ENCODE data around the gene ICAM2.
"Not testable (repeated sequence)": the region's sequence is repeated elsewhere in the genome, so short reads cannot be mapped to it uniquely, and the experiment has no call there.

ICAM2 gene

DNA sequence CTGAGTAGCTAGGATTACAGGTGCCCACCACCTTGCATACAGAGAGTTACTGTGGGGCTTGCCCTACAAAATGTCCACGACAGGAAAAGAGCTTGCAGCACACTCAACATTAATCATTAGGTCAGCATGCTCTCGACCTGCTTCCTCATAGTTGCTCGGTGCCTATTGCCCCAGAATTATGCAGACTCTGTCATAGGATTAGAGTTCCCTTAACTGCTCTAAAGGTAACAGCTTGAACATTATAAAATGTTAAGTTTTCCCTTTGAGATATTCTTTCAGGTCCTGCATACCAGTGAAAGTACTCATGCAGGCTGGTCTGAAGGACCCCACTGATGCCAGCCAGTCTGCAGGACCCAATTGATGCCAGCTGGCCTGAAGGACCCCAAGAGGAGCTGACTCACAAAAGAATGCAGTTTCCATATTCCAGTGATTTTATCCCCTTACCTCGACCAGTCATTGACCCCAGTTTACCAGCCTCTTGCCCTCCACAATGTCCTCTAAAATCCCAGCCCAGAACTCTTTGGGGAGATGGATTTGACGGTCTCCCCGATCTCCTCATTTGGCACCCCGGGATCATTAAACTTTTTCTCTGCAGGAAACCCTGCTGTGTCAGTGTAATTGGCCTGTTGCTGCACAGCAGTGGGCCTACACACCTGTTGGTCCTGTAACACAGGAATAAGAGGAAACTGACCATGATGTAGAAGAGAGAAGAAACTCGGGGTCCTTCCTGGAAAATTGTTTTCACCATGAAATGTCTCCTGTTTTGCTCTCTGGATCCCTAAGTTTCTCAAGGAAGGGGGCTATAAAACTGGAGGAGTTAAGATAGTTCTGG is 10.6 kb downstream of the ICAM2 start:
- DNase-seq (ENCODE audit: low read depth in 2 of 2), result no peak

DNA sequence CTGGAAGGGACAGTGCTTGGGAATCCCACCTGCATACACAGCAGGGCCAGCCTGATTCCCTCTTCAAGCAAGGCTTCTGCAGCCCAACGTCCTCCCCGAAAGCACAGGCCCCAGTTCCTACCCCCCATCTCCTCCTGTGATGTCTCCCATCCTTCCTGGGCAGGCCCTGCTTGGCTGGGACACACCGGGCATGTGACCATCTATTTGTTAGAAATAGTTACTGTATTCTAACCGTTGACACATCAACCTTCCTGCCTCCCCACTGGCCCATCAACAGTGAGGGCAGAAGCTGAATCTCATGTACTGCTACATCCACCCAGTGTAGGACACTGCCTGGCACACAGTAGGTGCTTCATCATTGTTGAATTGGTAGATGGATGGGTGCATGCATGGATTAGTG is 11.6 kb downstream of the ICAM2 start:
- no peak for DNase-seq (ENCODE audit: low read depth in 2 of 2)

DNA sequence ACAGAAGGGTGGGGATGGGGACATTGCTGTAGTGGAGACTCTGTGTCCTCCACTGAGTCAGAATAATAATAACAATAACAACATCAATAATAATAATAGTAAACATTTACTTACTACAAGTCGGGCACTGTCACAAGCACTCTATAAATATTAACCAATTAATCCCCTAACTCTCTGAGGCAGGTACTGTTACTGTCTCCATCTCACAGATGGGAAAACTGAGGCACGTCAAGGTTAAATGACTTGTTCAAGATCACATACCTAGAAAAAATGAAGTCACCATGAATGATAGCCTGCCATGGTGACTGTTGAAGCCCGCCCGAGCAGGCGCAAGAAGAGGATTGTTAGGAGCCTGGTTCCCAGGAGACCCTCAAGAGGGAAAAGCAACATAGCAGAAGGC is 12.1 kb downstream of the ICAM2 start:
- no peak for DNase-seq (ENCODE audit: low read depth in 2 of 2)

DNA sequence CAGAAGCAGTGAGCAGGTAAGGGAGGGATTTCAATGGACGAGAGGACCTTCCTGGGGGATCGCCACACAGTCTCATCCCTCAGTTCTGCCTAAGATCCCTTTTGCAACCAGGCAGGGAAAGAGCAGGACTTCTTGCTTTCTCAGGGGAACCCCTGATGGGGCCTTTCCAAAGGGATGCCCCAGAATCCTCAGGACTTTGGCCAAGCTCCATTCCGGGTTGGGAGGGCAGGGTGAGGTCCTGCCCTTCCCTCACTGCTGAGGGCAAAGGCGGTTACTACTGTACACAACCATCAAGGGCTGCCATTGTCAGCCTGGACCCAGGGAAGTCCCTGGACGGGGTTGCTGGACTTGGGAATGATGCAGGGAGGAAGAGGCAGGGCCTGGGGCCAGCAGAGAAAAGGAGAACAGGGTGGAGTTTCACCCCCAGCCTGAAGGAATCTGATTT is 12.6 kb downstream of the ICAM2 start:
- DNase-seq (ENCODE audit: low read depth in 2 of 2), result no peak

DNA sequence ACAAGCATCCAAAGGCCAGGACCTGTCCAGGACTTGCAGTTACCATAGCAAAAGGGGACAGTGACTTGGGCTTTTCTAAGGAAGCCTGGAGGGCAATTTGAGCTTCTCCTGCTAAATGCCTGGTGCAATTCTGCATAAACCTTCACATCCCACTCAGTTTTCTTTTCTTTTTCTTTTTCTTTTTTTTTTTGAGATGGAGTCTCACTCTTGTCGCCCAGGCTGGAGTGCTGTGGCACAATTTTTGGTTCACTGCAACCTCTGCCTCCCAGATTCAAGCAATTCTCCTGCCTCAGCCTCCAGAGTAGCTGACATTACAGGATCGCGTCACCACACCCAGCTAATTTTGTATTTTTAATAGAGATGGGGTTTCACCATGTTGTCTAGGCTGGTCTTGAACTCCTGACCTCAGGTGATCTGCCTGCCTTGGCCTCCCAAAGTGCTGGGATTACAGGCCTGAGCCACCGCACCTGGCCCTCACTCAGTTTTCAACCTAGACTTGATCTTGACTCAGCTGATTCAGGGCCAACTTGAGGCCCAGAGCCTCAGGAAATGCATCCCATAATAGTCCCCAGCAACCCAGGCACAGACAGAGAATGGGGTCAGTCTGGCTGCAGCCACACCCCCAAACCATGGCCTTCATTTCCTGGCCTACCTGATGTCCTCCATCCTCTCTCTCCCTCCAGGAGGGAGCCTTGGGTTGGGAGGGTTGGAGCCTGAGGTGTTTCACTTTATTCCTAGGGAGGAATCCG is 13.2 kb downstream of the ICAM2 start:
- not testable (repeated sequence) for DNase-seq (ENCODE audit: low read depth in 2 of 2)

DNA sequence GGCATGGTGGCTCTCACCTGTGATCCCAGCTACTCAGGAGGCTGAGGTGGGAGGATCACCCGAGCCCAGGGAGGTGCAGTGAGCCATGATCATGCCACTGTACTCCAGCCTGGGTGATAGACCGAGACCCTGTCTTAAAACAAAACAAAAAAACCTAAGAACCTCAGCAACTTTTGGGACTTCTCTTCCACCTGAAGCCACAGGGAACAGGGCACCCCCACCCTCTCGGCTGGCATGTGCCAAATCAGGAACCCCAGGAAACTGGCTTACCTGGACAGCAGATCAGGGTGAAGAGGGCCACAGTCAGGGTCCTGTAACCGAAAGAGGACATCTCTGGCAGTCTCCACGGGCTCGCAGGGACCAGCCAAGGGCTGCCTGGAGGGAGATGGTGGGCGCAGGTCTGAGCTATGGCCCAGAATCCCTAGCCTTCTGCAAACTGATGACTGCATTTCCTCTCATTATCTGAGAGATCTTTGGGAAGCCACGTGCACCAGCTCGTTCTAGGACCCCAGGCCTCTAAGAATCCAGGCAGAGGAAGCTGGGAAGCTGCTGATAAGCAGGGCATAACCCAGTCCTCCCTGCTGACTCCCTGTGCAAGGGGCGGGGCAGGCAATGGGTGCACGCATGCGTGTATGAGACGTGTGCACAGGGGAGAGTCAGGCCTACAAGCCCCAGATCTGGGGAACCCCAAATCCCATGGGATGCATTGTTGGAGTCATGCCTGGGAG is 13.9 kb downstream of the ICAM2 start:
- no peak for DNase-seq (ENCODE audit: low read depth in 2 of 2)

DNA sequence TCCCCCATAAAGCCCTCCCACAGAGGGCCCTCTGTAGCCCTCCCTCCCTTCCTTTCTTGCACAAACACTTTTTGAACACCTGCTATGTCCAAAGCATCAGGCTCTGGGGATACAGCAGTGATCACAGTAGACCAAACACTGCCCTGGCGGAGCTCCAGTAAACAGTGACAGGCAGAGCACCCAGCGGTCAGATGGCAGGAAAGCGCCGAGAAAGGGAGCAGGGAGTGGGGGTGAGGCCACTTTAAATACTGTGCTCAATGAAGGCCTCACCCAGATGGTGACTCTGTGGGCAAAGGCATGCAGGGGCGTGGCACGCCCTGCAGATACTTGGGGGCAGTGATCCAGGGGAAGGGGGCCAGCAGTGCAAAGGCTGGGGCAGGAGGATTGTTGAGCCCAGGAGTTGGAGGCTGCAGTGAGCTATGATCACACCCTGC is 14.7 kb downstream of the ICAM2 start:
- no peak for DNase-seq (ENCODE audit: low read depth in 2 of 2)

DNA sequence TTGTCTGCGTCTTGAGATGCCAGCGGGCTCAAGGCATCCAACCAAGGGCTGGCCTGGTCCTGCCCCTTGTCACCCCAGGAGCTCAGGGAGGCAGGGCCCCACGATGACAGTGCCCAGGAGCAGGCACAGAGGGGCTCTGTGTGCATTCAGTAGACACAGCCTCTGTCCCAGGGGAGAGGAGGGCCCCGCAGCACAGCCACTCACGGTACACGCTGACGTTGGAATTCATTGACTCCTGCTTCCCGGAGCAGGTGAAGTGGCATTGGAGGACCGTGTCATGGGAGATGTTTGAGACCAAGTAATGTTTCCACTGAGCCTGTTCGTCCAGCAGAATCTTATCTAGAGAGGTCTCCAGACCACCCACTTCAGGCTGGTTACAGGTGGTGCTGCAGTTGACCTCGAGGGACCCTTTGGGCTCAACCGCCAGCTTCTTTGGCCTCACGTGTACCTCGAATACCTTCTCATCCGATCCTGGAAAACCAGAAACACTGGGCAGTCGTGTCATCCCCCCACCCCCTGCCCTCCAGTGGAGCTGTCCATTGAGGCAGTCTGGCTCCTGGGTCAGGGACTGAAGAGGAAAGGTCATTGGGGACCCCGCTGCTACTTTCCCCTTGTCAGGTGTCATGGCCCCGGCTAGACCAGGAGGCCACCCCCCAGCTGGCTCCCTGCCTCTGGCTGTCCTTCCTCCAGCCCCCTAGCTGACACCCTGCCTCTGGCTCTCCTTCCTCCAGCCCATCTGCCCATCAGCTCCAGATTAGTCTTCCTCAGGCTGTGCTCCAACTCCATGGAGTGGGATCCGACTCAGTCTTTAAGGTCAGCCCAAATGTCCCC is 15.3 kb downstream of the ICAM2 start:
- no peak for DNase-seq (ENCODE audit: low read depth in 2 of 2)

DNA sequence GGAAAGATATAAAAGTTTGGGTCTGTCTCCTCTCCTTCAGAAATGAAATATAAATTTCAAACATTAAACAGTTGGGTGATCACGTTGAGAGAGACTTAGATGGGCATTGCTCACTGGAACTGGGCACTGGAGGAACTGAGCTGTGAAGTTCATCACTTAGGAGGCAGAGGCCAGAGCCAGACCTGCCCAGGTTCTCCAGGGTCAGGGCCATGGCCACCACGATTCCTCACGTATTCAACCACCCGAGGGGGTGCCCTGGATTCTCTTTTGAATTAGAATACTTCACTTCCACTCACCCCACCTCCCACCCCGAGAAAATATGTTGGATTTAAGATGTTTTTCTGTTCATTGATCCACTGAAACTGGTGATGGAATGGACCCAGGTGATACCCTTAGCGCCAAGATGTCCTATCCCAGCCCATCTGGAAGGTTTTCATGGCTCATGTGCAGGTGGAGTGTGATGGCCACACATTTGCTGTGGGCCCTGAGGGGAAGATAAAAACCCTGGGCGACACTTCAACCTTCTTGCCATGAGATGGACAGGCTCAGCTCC is 16.1 kb downstream of the ICAM2 start:
- no peak for DNase-seq (ENCODE audit: low read depth in 2 of 2)

DNA sequence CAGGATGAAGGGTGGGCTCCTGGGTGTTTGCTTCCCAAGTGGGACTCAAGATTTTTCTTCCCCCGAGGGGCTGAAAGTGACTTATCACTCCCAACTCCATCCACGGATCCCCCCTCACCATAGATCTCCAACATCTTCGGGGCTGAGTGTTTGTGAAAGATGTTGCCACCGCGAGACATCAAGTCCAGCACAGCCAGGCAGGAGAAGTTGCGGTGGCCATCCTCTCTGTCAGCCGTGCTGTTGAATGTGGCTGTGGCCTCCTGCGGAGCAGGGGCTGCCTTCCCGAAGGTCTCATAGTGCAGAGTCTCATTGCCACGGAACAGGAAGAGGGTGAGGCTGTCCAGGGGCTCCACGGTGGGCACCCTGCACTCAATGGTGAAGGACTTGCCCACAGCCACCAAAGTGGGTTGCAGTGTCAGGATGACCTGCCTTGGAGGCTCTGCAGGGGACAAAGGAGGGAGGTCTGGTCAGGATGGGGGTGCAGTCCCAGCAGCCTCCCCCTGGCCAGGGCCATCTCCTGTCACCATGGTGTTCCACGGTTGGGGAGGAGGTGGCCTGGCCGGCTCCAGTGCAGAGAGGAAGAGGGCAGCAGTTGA is 16.8 kb downstream of the ICAM2 start:
- DNase-seq (ENCODE audit: low read depth in 2 of 2), result no peak

DNA sequence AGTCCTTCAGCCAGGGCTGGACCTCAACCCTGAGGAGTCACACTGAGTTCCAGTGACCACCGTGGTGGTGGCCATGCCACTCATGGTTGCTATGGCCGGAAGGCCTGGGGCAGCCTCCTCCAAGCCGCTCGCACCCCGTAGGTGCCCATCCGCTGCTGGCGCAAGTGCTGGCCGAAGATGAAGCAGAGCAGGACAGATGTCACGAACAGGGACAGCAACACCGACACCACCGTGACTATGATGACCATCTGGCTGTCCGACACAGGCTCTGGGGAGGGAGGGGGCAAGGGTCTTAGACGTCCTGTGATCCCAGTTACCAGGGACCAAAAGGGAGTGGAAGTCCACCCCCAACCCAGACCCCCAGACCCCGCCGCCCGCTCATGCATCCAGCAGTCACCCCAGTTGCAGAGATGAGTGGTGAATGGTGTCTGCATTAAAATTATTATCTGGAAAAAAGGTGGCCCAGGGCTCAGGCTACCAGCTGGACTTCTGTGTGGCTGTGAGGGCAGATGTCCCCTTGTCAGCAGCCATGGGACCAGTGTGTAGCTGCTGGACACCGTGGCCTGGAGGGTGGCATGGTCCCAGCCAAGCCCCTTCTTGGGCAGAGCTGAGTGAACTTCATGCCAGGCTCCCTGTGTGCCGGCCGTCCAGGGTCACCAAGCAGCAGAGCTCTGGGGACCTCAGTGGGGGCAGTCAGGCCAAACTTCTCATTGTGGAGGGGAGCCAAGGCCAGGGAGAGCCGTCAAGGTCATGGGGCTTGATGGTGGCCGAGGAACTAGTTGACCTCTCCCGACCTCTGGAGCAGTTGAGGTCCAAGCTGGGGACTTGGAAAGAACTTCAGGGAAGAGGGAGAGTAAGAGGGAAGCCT is 17.5 kb downstream of the ICAM2 start:
- no peak for DNase-seq (ENCODE audit: low read depth in 2 of 2)

DNA sequence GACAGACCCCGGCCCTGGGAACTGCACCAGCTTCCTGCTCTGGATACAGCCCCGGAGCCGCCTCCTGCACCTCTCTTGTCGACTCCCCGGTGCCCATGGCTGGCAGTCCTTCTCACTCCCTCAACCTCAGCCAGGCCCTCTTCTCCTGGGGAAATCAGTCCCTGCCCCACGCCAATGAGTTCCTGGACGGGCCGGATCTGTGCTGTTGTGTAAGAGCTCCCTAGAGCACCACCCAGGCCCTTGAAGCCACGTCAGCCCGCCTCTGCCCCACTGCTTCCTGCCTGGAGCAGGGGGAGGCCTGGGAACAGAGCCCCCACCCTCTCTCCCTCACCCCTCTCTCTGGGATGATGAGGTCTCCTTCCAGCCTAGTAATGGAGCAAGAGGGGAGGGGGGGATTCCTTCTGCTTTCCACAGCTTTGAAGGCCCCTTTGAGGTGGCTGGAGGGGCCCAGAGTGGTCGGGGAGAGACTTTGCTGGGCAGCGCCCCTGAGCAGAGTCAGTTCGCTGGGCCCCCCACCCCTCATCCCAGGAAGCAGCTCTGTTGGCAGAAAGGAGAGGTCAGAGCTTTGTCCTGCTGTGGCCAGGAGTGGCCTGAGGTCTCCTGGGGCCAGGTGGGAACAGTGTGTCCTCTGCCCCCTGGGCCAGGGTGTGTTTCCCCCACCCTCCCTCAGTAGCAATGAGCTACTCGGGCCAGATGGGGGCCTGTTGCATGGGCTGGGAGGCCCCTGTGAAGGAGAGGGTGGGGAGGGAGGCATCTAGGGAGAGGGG is 18.5 kb downstream of the ICAM2 start:
- no peak for DNase-seq (ENCODE audit: low read depth in 2 of 2)

DNA sequence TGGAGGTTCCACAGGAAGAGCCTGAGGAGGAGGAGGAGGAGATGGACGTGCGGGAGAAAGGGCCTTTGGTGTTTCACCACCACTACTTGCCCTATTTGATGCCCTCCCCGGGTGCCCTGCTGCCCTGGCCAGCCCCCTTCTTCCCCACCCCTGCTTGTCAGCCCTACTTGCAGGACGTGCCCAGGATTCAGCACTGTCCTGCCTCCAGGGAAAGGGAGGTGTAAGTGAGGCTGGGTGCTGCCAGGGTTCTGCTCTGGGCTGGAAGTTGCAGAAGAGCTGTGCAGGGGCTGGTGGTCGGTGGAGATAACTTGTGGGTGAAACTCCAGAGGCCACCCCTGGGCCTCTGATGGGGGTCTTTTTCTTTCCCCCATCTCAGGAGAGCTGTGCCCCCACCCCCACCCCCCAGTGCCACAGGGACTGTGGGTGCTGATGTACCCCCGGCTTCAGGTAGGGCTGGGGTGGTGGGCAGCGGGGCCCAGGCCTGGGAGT is 19.3 kb downstream of the ICAM2 start:
- no peak for DNase-seq (ENCODE audit: low read depth in 2 of 2)

DNA sequence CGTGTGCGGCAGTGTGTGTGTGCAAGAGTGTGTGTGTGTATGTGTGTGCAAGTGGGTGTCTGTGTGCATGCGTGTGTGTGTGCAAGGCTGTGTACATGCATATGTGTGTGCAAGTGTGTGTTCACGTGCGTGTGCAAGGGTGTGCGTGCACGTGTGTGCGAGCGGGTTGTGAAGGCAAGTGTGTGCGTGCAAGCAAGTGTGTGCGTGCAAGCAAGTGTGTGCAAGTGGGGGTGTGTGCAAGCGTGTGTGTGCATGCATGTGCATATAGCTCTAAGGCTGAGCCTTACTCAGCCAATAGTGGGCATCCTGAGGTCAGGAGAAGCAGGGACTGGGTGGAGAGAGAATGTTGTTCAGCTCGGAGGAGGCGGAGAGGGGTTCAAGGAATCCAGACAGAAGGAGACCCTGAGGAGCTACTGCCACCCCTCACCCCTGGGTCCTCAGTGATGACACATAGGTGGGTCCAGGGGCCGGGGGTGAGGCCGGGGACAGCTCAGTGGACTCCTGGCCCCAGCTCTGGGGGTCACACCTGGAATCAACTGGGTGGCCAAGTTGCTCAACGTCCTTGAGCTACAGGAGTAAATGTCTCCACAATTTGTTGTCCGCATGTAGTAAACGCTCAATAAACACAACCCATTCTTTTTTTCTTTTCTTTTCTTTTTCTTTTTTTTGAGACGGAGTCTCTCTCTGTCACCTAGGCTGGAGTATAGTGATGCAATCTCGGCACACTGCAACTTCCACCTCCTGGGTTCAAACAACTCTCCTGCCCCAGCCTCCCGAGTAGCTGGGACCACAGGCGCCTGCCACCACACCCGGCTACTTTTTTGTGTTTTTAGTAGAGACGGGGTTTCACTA is 20.5 kb downstream of the ICAM2 start:
- no peak for DNase-seq (ENCODE audit: low read depth in 2 of 2)

DNA sequence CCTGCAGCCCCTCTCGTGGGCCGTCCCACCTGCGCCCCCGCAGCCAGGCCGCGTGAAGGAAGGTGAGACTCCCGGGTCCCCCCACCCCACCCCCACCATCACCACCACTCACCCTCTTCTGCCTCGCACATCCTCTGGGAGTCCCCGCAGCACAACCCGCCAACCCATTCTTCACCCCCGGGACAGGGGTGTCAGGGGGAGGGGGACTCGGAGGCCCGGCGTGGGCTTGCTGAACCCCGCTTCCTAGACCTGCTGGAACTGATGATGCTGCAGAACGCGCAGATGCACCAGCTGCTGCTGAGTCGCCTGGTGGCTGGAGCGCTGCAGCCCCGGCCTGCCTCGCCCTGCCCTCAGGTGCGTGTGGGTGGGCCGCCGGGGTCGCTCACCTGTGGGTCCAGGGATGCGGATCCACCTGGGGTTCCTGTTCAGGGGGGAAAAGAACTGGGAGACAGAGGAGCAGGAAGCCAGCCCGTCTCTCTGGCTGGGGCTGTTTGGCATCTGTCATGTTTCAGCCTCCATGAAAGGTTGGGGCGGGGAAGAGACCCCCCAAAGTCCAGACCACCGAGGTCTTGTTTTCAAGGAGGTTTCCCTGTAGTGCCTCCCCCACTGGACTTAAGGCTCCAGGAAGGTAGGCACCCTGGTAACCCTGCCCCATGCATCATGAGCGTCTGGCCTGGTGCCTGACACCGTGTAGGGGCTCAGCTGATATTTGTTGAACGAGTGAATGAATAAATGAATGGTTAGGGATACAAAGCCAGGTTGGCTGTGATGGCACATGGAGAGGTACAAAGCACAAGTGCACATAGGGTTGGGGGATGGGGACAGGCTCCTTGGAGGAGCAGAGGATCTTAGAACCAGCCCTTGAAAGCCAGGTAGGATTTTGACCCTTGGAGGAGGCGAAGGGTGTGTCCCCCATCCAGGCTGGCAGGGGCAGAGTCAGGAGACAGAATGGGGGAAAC is 21.4 kb downstream of the ICAM2 start:
- DNase-seq (ENCODE audit: low read depth in 2 of 2), result peak in 1 of 2 donors; percentile 25

DNA sequence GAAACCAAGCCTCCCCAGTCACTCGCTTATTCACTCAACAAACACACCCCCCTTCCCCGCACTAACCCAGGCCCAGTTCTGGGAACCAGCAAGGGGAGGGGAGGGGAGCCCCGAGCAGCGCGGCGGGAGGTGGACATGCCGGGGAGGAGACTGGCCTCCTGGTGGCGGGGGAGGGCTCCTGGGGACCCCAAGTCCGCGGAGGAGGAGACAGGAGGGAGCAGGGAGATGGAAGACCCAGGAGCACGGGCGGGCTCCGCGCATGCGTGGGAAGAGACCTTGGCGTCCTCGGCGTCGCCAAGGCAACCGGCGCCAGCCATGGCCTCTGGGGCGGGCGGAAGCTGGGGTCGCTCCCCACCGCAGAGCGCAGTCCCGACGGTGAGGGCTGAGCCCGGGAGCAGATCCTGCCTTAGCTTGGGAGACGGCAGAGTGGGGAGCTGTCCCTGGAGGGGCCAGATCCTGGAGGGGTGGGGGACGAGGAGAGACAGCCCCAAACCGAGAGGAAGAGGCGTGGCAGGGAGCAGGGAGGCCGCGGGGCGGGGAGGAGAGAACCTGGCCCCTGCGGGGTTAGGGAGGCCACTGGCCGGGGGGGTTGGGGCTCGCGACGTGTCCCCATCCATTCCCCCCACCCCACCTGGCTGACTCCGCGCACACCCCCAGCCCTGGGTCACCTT is 22.2 kb downstream of the ICAM2 start, which contains the start of gene PRR29:
Gene PRR29 (plus strand): TSS at position 302 of the 671 bp plus-strand sequence. CDS start 14 bp downstream, at position 316.
- DNase-seq (ENCODE audit: low read depth in 2 of 2), result peak in 1 of 2 donors; percentile 67

Measured in stimulated activated CD8-positive, alpha-beta memory T cell treated with anti-CD3 and anti-CD28 coated beads, Interleukin-7, amount 100 ng/mL, for 4 hours (primary cell).